ENCODE measurements around the gene CDKN2B. TPM values are rescaled to one million over a fixed set of nuclear protein-coding genes. Genes with fewer than 3 reads are reported as not detected.

The CDKN2B gene
- total and polyA plus RNA-seq, 12 donors, result 1.1 to 5.2 (median 2.0) TPM

- ATAC-seq (no peak), DNase-seq (no peak)
- H3K9me3 ChIP-seq, result no peaks in the 10 kb centered on the region
- no peak overlapping the region for H3K27ac ChIP-seq
- WGBS, 2 donors, result 87 to 89% methylated on average over 4 of the region's 4 CpGs
- H3K4me1 ChIP-seq, result peaks cover 0 to 20% (median 0%) of the 10 kb centered on the region in 9 donors
- no peak overlapping the region for H3K4me3 ChIP-seq
- TF ChIP-seq CTCF (IDR thresholded peaks at IDR 0.05), result no peak
- no peaks in the 10 kb centered on the region for H3K27me3 ChIP-seq
- intact Hi-C loops (cut with DNase I), result loop anchor here in 7 of 10 donors (5.0 to 10.0 kb wide), 4 partner anchors 198 to 225 kb away; no protein-coding TSS in a partner anchor
- H3K36me3 ChIP-seq, result no peaks in the 10 kb centered on the region
Observed at GRCh38 chr9:22036866-22037626, 27.9 kb upstream of the CDKN2B start.

- 73 to 82% methylated on average over 2 of the region's 2 CpGs for WGBS, 2 donors
- TF ChIP-seq CTCF (IDR thresholded peaks at IDR 0.05), result no peak
- Histone ChIP-seq H3K27me3 (no peaks in the 10 kb centered on the region), H3K4me1 (peaks cover 0 to 21% (median 0%) of the 10 kb centered on the region in 9 donors), H3K36me3 (no peaks in the 10 kb centered on the region), H3K9me3 (no peaks in the 10 kb centered on the region), H3K27ac (no peak overlapping the region), H3K4me3 (no peak overlapping the region)
- DNase-seq (no peak), ATAC-seq (no peak)
- intact Hi-C loops (cut with DNase I), result loop anchor here in 7 of 10 donors (5.0 to 10.0 kb wide), 4 partner anchors 199 to 223 kb away; no protein-coding TSS in a partner anchor
Observed at GRCh38 chr9:22035591-22036011, 26.5 kb upstream of the CDKN2B start.

GRCh38 chr9:22033012-22033630 lies 24.0 kb upstream of the CDKN2B start:
- 72 to 86% methylated on average over 8 of the region's 8 CpGs for WGBS, 2 donors
- Histone ChIP-seq H3K27ac (no peak overlapping the region), H3K9me3 (no peaks in the 10 kb centered on the region), H3K4me3 (no peak overlapping the region), H3K36me3 (no peaks in the 10 kb centered on the region), H3K4me1 (peaks cover 0 to 25% (median 0%) of the 10 kb centered on the region in 9 donors), H3K27me3 (no peaks in the 10 kb centered on the region)
- no peak for TF ChIP-seq CTCF (IDR thresholded peaks at IDR 0.05)
- intact Hi-C loops (cut with DNase I), result loop anchor here in 6 of 10 donors (10.0 kb wide), 2 partner anchors 202 to 218 kb away; no protein-coding TSS in a partner anchor
- ATAC-seq (no peak), DNase-seq (no peak)

GRCh38 chr9:22031655-22032411 lies 22.7 kb upstream of the CDKN2B start:
- TF ChIP-seq CTCF (IDR thresholded peaks at IDR 0.05), result no peak
- 74 to 79% methylated on average over 4 of the region's 4 CpGs for WGBS, 2 donors
- Histone ChIP-seq H3K27ac (no peak overlapping the region), H3K27me3 (no peaks in the 10 kb centered on the region), H3K4me3 (no peak overlapping the region), H3K36me3 (no peaks in the 10 kb centered on the region), H3K9me3 (no peaks in the 10 kb centered on the region), H3K4me1 (peaks cover 0 to 16% (median 0%) of the 10 kb centered on the region in 9 donors)
- DNase-seq (no peak), ATAC-seq (no peak)
- intact Hi-C loops (cut with DNase I), result loop anchor here in 6 of 10 donors (10.0 kb wide), 2 partner anchors 203 to 217 kb away; no protein-coding TSS in a partner anchor
